ENCODE results near the gene TM4SF18.

The TM4SF18 gene

GRCh38 chr3:149362366-149362765 is 28.9 kb upstream of the TM4SF18 start:
- no peak overlapping the region for H3K9ac ChIP-seq (ENCODE audit: insufficient read length)
- DNase-seq (ENCODE audit: low read depth, low spot score), result no peak
- no peaks in the 10 kb centered on the region for H3K9me3 ChIP-seq (ENCODE audit: low read depth, low read length)
- TF ChIP-seq FOXP2 (optimal IDR thresholded peaks at IDR 0.05; ENCODE audit: control extremely low read depth, extremely low read length, insufficient read depth) (no peak), EZH2 (IDR thresholded peaks at IDR 0.05) (no peak), POLR2AphosphoS5 (IDR thresholded peaks at IDR 0.05; ENCODE audit: borderline replicate concordance, low read depth, low read length) (no peak)
- H3K27ac ChIP-seq, result no peak overlapping the region
- no peaks in the 10 kb centered on the region for H3K36me3 ChIP-seq (ENCODE audit: insufficient read depth, low read length)
- H3K4me3 ChIP-seq, result no peak overlapping the region

GRCh38 chr3:149356630-149357029 is 23.2 kb upstream of the TM4SF18 start:
- Histone ChIP-seq H3K4me3 (no peak overlapping the region), H3K36me3 (ENCODE audit: insufficient read depth, low read length) (no peaks in the 10 kb centered on the region), H3K9me3 (ENCODE audit: low read depth, low read length) (no peaks in the 10 kb centered on the region), H3K9ac (ENCODE audit: insufficient read length) (no peak overlapping the region), H3K27ac (no peak overlapping the region)
- no peak for DNase-seq (ENCODE audit: low read depth, low spot score)
- TF ChIP-seq POLR2AphosphoS5 (IDR thresholded peaks at IDR 0.05; ENCODE audit: borderline replicate concordance, low read depth, low read length), result no peak
- no peak for TF ChIP-seq FOXP2 (optimal IDR thresholded peaks at IDR 0.05; ENCODE audit: control extremely low read depth, extremely low read length, insufficient read depth)
- no peak for TF ChIP-seq EZH2 (IDR thresholded peaks at IDR 0.05)

- Histone ChIP-seq H3K9ac (ENCODE audit: insufficient read length) (no peak overlapping the region), H3K4me3 (no peak overlapping the region), H3K27ac (no peak overlapping the region), H3K9me3 (ENCODE audit: low read depth, low read length) (no peaks in the 10 kb centered on the region), H3K36me3 (ENCODE audit: insufficient read depth, low read length) (no peaks in the 10 kb centered on the region)
- TF ChIP-seq POLR2AphosphoS5 (IDR thresholded peaks at IDR 0.05; ENCODE audit: borderline replicate concordance, low read depth, low read length), result no peak
- TF ChIP-seq EZH2 (IDR thresholded peaks at IDR 0.05), result no peak
- TF ChIP-seq FOXP2 (optimal IDR thresholded peaks at IDR 0.05; ENCODE audit: control extremely low read depth, extremely low read length, insufficient read depth), result no peak
- DNase-seq (ENCODE audit: low read depth, low spot score), result no peak
Observed at GRCh38 chr3:149356044-149356592, 22.7 kb upstream of the TM4SF18 start.

GRCh38 chr3:149353581-149354184 is 20.2 kb upstream of the TM4SF18 start:
- H3K36me3 ChIP-seq (ENCODE audit: insufficient read depth, low read length), result no peaks in the 10 kb centered on the region
- no peak overlapping the region for H3K27ac ChIP-seq
- no peak overlapping the region for H3K9ac ChIP-seq (ENCODE audit: insufficient read length)
- TF ChIP-seq FOXP2 (optimal IDR thresholded peaks at IDR 0.05; ENCODE audit: control extremely low read depth, extremely low read length, insufficient read depth) (no peak), EZH2 (IDR thresholded peaks at IDR 0.05) (no peak), POLR2AphosphoS5 (IDR thresholded peaks at IDR 0.05; ENCODE audit: borderline replicate concordance, low read depth, low read length) (no peak)
- no peak for DNase-seq (ENCODE audit: low read depth, low spot score)
- no peak overlapping the region for H3K4me3 ChIP-seq
- no peaks in the 10 kb centered on the region for H3K9me3 ChIP-seq (ENCODE audit: low read depth, low read length)

GRCh38 chr3:149352556-149352955 is 19.1 kb upstream of the TM4SF18 start:
- Histone ChIP-seq H3K4me3 (no peak overlapping the region), H3K27ac (no peak overlapping the region), H3K36me3 (ENCODE audit: insufficient read depth, low read length) (no peaks in the 10 kb centered on the region), H3K9me3 (ENCODE audit: low read depth, low read length) (no peaks in the 10 kb centered on the region), H3K9ac (ENCODE audit: insufficient read length) (no peak overlapping the region)
- DNase-seq (ENCODE audit: low read depth, low spot score), result no peak
- TF ChIP-seq EZH2 (IDR thresholded peaks at IDR 0.05) (no peak), FOXP2 (optimal IDR thresholded peaks at IDR 0.05; ENCODE audit: control extremely low read depth, extremely low read length, insufficient read depth) (no peak), POLR2AphosphoS5 (IDR thresholded peaks at IDR 0.05; ENCODE audit: borderline replicate concordance, low read depth, low read length) (no peak)

GRCh38 chr3:149343951-149344350 is 10.5 kb upstream of the TM4SF18 start:
- no peak for DNase-seq (ENCODE audit: low read depth, low spot score)

GRCh38 chr3:149342413-149343380 is 9.3 kb upstream of the TM4SF18 start:
- DNase-seq (ENCODE audit: low read depth, low spot score), result peak; percentile 47
- Histone ChIP-seq H3K9ac (ENCODE audit: insufficient read length) (no peak overlapping the region), H3K4me3 (no peak overlapping the region), H3K36me3 (ENCODE audit: insufficient read depth, low read length) (no peaks in the 10 kb centered on the region), H3K9me3 (ENCODE audit: low read depth, low read length) (no peaks in the 10 kb centered on the region), H3K27ac (no peak overlapping the region)
- TF ChIP-seq FOXP2 (optimal IDR thresholded peaks at IDR 0.05; ENCODE audit: control extremely low read depth, extremely low read length, insufficient read depth) (no peak), EZH2 (IDR thresholded peaks at IDR 0.05) (no peak), POLR2AphosphoS5 (IDR thresholded peaks at IDR 0.05; ENCODE audit: borderline replicate concordance, low read depth, low read length) (no peak; the same call in 1 of the 2 replicates)

More at GRCh38 chr3:149343951-149344350, 10.5 kb upstream of the TM4SF18 start:
- Histone ChIP-seq H3K9ac (ENCODE audit: insufficient read length) (no peak overlapping the region), H3K4me3 (no peak overlapping the region), H3K27ac (no peak overlapping the region), H3K36me3 (ENCODE audit: insufficient read depth, low read length) (no peaks in the 10 kb centered on the region), H3K9me3 (ENCODE audit: low read depth, low read length) (no peaks in the 10 kb centered on the region)
- no peak for TF ChIP-seq POLR2AphosphoS5 (IDR thresholded peaks at IDR 0.05; ENCODE audit: borderline replicate concordance, low read depth, low read length)
- no peak for TF ChIP-seq FOXP2 (optimal IDR thresholded peaks at IDR 0.05; ENCODE audit: control extremely low read depth, extremely low read length, insufficient read depth)
- no peak for TF ChIP-seq EZH2 (IDR thresholded peaks at IDR 0.05)

GRCh38 chr3:149340310-149340933 is 7.0 kb upstream of the TM4SF18 start:
- no peaks in the 10 kb centered on the region for H3K9me3 ChIP-seq (ENCODE audit: low read depth, low read length)
- no peak for DNase-seq (ENCODE audit: low read depth, low spot score)
- H3K27ac ChIP-seq, result no peak overlapping the region
- no peak overlapping the region for H3K4me3 ChIP-seq
- no peak overlapping the region for H3K9ac ChIP-seq (ENCODE audit: insufficient read length)
- no peak for TF ChIP-seq FOXP2 (optimal IDR thresholded peaks at IDR 0.05; ENCODE audit: control extremely low read depth, extremely low read length, insufficient read depth)
- no peak for TF ChIP-seq POLR2AphosphoS5 (IDR thresholded peaks at IDR 0.05; ENCODE audit: borderline replicate concordance, low read depth, low read length)
- no peak for TF ChIP-seq EZH2 (IDR thresholded peaks at IDR 0.05)
- H3K36me3 ChIP-seq (ENCODE audit: insufficient read depth, low read length), result no peaks in the 10 kb centered on the region
